Esophagus squamous epithelium (tissue), 5 donors: ENCODE results near the gene LRP1B. TPM values are rescaled to one million over a fixed set of nuclear protein-coding genes. Genes with fewer than 3 reads are reported as not detected.

Experiments used
- DNase-seq: peaks from one replicate; lab custom pipeline; 2025; lab: John Stamatoyannopoulos, UW
- H3K27ac ChIP-seq, 4 donors: fragments of 200-600 bp; sonication (generic); one replicate each; pipeline ENCODE4 v1.5.1; 2016 to 2019; ENCODE audit warnings: mild to moderate bottlenecking in 1 of 4
- H3K27me3 ChIP-seq, 4 donors: fragments of 200-600 bp; sonication (generic); 1 replicate in 3 of 4; 2 replicates in 1 of 4; pipeline versions ENCODE4 v1.5.1 to v1.6.0; 2017 to 2021; ENCODE audit warnings: antibody characterized with exemption in 1 of 4
- H3K36me3 ChIP-seq, 3 donors: fragments of 200-600 bp; sonication (generic); one replicate each; pipeline ENCODE4 v1.5.1; 2016 to 2019
- H3K4me1 ChIP-seq, 3 donors: fragments of 200-600 bp; sonication (generic); one replicate each; pipeline ENCODE4 v1.5.1; 2017 to 2019
- H3K4me3 ChIP-seq, 4 donors: fragments of 200-600 bp; sonication (generic); 1 replicate in 3 of 4; 2 replicates in 1 of 4; pipeline ENCODE4 v1.5.1; 2016 to 2019; ENCODE audit warnings: mild to moderate bottlenecking in 2 of 4, moderate library complexity in 1 of 4
- H3K9me3 ChIP-seq, 3 donors: fragments of 200-600 bp; sonication (generic); one replicate each; pipeline ENCODE4 v1.5.1; 2016 to 2019
- POLR2A ChIP-seq, 4 donors: fragments of 450-650 bp; IDR thresholded peaks; one replicate each; pipeline ENCODE4 v1.6.1; 2017; ENCODE audit warnings: antibody characterized with exemption in 4 of 4, mild to moderate bottlenecking in 4 of 4, moderate library complexity in 3 of 4
- WGBS, 2 donors: methylation state at CpG; one replicate each; pipeline ENCODE4 v1.1.5; 2018; 5-methylcytosine and 5-hydroxymethylcytosine counted together
- intact Hi-C: fragments of 100-400 bp; cut with DNase I; formaldehyde crosslinking; loops from one replicate; pipeline ENCODE4 v1.15.0; 2022
- total RNA-seq, 4 donors: library from RNA; depleted of rRNA; stranded (reverse); fragments of >200 nt; gene quantifications; one replicate each; pipeline ENCODE4 v1.1.0, GENCODE V29; 2016
- TF ChIP-seq, protein P1 (sequence below), 6 experiments: fragments of 450-650 bp in 4 of 6; fragments of 200-600 bp in 2 of 6; sonication (generic) in 2 of 6; IDR thresholded peaks; one replicate each; pipeline ENCODE4 v1.5.1; 2016 to 2019; ENCODE audit warnings: antibody characterized with exemption in 6 of 6, mild to moderate bottlenecking in 4 of 6, moderate library complexity in 4 of 6
- donor health status: DM: yes; HTN: yes; CAD: no.

Gene LRP1B
- total RNA-seq, 4 donors from 2014 or later: 0.04 to 1.1 (median 0.23) TPM

DNA sequence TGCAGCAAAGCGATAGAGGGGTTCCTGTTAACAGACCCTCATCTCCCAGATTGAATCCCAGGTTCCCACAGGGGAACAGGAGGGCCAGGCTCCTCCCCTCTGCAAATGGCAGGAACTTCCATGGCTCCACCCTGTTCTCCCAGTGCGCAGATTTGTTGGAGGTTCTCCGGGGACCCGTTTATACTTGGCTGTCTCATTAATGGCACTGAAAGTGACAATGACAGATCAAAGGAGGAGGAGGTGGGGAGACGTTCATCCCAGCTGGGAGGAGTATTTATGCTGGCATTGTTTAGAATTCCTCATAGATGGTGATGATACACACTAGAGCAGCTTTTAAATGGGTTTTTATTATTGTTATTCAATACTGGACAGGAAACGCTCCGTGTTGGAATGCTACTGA, 186.9 kb downstream of the LRP1B start:
- H3K4me3 ChIP-seq: no peak overlapping the region
- no peaks in the 10 kb centered on the region for H3K9me3 ChIP-seq
- no peak for DNase-seq
- no peaks in the 10 kb centered on the region for H3K4me1 ChIP-seq
- no peaks in the 10 kb centered on the region for H3K36me3 ChIP-seq
- no peaks in the 10 kb centered on the region for H3K27me3 ChIP-seq
- intact Hi-C loops: no loop called here
- H3K27ac ChIP-seq: no peak overlapping the region
- TF ChIP-seq, protein P1, sequence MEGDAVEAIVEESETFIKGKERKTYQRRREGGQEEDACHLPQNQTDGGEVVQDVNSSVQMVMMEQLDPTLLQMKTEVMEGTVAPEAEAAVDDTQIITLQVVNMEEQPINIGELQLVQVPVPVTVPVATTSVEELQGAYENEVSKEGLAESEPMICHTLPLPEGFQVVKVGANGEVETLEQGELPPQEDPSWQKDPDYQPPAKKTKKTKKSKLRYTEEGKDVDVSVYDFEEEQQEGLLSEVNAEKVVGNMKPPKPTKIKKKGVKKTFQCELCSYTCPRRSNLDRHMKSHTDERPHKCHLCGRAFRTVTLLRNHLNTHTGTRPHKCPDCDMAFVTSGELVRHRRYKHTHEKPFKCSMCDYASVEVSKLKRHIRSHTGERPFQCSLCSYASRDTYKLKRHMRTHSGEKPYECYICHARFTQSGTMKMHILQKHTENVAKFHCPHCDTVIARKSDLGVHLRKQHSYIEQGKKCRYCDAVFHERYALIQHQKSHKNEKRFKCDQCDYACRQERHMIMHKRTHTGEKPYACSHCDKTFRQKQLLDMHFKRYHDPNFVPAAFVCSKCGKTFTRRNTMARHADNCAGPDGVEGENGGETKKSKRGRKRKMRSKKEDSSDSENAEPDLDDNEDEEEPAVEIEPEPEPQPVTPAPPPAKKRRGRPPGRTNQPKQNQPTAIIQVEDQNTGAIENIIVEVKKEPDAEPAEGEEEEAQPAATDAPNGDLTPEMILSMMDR (IDR thresholded peaks at IDR 0.05): no peak
- no peak for TF ChIP-seq POLR2A (IDR thresholded peaks at IDR 0.05)
- 64 to 70% methylated on average over 5 to 7 of the region's 7 CpGs for WGBS, 2 donors

DNA sequence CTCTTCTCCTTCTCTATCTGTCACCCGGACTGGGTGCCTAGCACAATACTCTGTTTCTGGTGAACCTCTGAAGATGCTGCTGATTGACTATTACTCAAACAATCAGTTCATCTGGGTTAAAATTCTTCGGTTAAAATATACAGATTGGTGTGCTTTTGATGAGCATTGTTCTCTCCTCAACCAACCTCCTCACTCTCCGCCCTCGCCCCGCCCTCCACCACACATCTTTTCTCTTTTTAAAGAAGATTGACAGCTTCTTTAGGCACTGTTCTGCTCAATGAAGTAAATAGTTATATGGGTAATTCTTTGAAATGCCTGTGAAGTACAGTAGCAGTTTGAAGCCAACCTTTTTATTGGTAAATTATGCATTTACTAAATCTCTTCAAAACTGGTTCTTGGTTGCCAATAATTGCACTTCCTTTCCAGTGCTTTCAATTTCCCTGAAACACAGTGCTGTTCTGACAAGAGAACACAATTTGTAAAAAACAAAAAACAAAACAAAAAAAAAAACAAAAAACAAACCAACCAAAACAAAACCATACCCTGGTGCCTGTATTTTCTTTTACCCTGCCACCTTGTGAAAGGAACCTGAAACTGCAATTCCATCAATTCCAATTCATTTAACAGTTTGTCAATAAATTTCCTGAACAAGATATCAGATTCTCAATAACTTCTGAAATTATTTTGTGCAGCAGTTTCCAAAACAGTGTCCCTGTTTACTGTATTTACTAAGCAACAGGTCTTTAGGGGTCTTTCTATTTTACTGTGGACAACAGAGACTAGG, 188.6 kb downstream of the LRP1B start:
- Histone ChIP-seq H3K4me1 (no peaks in the 10 kb centered on the region), H3K27me3 (no peaks in the 10 kb centered on the region), H3K4me3 (no peak overlapping the region), H3K27ac (no peak overlapping the region), H3K36me3 (no peaks in the 10 kb centered on the region), H3K9me3 (no peaks in the 10 kb centered on the region)
- 68 to 71% methylated on average over 5 of the region's 5 CpGs for WGBS, 2 donors
- DNase-seq: no peak
- TF ChIP-seq, protein P1 (IDR thresholded peaks at IDR 0.05): peak in 2 of 6 experiments; percentile 11 to 22
- TF ChIP-seq POLR2A (IDR thresholded peaks at IDR 0.05): no peak
- intact Hi-C loops: no loop called here

DNA sequence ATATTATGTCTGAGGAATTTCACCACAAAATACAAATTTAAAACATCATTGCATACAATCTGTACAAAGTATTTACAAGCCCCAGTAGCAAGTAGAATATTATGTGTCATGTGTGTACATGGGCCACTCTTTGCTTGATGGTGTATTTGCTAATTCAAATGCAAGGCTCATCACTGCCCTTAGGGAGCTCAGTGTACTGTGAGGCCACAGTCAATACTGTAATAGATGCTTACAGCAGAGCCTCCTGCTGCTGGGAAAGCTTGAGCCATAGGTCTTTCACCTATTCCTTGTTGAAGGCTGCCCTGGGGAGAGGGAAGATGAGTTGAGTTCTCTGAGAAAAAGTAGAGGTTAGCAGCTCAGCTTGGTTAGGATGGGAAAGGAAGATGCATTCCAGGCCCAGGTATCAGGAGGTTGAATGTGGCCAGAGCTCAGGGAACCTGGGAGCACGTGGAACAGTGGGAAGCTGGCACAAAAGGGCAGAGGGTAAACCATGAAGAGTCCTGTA, 189.6 kb downstream of the LRP1B start:
- no peak overlapping the region for H3K27ac ChIP-seq
- no peaks in the 10 kb centered on the region for H3K36me3 ChIP-seq
- no peak overlapping the region for H3K4me3 ChIP-seq
- H3K27me3 ChIP-seq: no peaks in the 10 kb centered on the region
- H3K9me3 ChIP-seq: no peaks in the 10 kb centered on the region
- no peak for DNase-seq
- TF ChIP-seq POLR2A (IDR thresholded peaks at IDR 0.05): no peak
- TF ChIP-seq, protein P1 (IDR thresholded peaks at IDR 0.05): no peak
- no peaks in the 10 kb centered on the region for H3K4me1 ChIP-seq
- WGBS, 2 donors: 67 to 90% methylated on average over 1 of the region's 1 CpG
- intact Hi-C loops: no loop called here

DNA sequence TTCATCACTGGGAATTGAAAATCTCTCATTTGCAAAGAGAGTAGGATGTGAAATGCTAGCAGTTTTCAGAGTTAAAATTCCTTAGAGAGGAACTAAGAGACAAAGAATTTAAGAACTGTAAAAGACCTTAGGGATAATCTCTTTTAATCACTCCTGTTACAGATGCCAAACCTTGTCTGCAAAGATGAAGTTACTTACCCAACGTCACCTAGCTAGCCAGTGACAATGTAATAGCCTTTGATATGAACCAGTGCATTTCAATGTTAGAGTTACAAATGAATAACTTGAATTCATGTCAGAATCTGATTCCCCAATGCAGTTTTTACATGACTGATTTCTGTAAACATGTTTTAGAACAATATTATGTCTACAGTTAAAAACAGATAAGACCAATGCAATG, 190.1 kb downstream of the LRP1B start:
- 41 to 44% methylated on average over 1 of the region's 1 CpG for WGBS, 2 donors
- H3K27me3 ChIP-seq: no peaks in the 10 kb centered on the region
- H3K4me3 ChIP-seq: no peak overlapping the region
- intact Hi-C loops: no loop called here
- no peaks in the 10 kb centered on the region for H3K9me3 ChIP-seq
- no peak overlapping the region for H3K27ac ChIP-seq
- H3K4me1 ChIP-seq: no peaks in the 10 kb centered on the region
- DNase-seq: no peak
- no peaks in the 10 kb centered on the region for H3K36me3 ChIP-seq
- TF ChIP-seq POLR2A (IDR thresholded peaks at IDR 0.05): no peak
- TF ChIP-seq, protein P1 (IDR thresholded peaks at IDR 0.05): no peak

DNA sequence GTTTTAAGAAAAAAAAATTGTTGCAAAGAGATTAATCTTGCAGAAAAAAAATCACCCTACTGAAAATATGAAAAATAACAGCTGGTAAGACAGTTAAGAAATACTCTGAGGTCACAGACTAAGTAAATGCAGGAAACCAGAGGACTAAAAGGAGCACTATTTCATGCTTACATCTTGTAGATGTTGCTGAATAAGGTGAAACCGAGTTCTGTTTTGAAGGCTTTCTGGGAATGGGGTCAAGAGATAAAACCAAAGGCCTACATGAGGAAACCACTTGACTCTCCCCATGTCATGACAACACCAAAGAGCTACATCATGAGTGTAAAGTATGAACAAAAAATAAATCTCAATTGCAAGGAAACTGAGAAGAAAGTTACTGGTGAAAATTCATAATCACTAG, 197.6 kb downstream of the LRP1B start:
- no peak for DNase-seq
- 47 to 64% methylated on average over 1 of the region's 1 CpG for WGBS, 2 donors
- no peak for TF ChIP-seq POLR2A (IDR thresholded peaks at IDR 0.05)
- TF ChIP-seq, protein P1 (IDR thresholded peaks at IDR 0.05): no peak
- Histone ChIP-seq H3K9me3 (no peaks in the 10 kb centered on the region), H3K4me3 (no peak overlapping the region), H3K36me3 (no peaks in the 10 kb centered on the region), H3K4me1 (no peaks in the 10 kb centered on the region), H3K27ac (no peak overlapping the region), H3K27me3 (no peaks in the 10 kb centered on the region)
- intact Hi-C loops: no loop called here
